Hematopoietic multipotent progenitor cell treated with erythropoietin and hydrocortisone succinate and interleukin-3 and kit ligand, for 15 days (in vitro differentiated cells): ENCODE data around the gene TECTA.
"Not testable (repeated sequence)": the region's sequence is repeated elsewhere in the genome, so short reads cannot be mapped to it uniquely, and the experiment has no call there.

ENCODE experiments used
- DNase-seq: peaks from one replicate; pipeline ENCODE4 v3.0.0-alpha.2; 2015; ENCODE audit warnings: low spot score

Gene TECTA

GRCh38 chr11:121231576-121232278 is 130.7 kb downstream of the TECTA start:
- DNase-seq: no peak

DNA sequence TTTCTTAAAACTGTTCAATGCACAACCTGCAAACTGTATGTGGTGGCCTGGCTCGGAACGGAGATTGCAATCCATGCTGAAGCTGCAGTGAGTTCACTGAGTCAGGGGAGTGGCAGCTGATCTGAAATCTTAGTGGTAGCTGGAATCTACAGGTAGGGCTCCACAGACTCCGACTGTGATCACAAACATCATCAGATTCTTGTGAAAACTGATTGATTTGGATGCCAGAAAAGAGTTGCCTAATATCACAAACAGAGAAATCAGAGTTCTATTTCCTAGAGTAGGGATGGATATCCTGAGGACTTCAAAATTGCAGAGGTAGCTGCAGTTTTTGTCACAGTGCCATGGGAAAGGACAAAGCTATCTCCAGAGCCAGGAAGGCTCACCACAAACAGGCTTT is 134.0 kb downstream of the TECTA start:
- DNase-seq: no peak

DNA sequence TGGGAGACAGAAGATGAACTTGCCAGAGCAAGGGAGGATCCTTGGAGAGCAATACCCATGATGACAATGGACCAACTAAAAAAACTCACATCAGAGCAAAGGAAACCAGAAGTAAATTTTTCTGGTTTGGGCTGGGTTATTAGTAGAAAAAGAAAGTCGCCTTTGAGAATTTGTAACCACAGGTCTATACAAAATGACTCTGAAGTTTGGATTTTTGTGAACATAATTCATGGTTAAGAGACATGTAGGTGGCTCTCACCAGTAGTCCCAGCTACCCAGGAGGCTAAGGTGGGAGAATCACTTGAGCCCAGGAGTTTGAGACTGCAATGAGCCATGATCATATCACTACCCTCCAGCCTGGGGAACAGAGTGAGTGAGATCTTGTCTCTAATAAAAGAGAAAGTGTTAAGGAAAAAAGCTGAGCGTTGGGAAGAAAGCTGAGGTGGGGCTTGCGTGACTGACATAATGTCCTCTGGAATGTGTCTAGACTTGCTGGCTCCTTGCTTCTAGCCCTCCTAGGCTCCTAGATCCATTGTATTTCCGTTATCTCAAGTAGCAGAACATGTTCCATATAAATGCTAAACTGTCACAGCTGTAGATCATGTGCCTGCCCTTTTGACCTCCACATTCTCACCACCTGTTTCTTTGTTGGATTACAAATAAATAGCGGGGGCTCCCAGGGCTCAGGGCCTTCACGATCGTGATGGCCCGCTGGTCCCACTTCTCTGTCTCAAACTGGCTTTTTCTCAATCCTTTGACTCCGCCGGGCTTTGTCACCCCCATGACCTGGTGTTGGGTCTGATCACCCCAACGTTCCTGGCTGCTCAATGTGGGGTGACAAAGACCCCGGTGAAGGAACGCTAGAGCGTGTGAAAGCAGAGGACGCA is 135.3 kb downstream of the TECTA start:
- DNase-seq: no peak

DNA sequence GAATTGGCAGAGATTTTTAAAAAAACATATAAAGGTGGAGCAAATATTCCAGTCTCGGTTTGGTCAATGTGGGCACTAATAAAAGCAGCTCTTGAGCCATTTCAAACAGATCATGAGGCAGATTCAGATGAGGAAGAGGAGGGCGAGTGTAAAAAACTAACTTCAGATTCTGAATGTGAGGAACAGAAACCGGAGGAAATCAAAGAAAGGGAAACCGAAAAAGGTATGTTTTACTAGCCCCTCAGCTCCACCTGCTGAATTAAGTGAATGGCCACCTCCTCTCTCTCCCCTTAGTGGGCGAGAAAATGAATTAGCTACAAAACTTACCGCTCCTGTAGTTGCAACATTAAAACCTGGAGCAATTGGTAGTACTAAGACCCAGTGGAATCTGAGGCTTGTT is 136.2 kb downstream of the TECTA start:
- DNase-seq: not testable (repeated sequence)

DNA sequence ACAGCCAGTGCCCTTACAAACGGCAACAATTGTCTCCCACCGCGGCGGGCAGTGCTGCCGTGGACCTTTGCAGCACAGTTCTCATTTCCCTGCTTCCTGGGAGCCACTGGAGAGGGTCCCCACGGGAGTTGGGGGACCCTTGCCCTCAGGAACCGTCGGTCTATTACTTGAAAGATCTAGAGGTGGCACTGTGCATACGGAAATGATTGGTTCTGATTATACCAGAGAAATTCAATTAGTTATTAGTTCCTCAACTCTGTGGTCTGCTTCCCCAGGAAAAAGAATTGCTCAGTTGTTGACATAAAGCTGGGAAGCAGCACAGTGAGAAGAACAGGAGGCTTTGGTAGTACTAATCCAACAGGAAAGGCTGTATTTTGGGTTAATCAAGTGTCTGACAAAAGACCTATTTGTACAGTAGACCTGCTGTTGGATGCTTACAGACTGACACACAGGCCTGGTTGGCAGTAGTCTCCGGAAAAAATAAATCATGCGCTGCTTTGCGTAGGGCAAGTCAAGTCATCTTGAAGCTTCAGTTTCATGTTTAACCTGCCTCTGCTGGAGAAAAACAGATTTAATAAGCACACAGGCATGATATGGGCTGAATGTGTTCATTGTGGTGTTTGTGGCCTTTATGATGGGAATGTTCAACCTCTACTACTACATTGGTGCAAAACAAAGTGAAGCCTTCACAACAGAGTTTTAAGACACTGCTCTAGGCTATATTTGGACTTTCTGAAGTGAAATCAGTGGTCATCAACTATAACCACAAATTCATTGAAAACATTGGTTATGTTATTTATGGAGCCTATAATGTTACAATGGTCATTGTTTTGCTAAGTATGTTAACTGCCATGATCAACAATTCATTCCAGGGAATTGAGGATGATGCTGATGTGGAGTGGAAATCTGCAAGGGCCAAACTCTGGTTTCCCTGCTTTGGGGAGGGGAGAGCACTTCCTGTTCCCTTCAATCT is 136.9 kb downstream of the TECTA start:
- no peak for DNase-seq

DNA sequence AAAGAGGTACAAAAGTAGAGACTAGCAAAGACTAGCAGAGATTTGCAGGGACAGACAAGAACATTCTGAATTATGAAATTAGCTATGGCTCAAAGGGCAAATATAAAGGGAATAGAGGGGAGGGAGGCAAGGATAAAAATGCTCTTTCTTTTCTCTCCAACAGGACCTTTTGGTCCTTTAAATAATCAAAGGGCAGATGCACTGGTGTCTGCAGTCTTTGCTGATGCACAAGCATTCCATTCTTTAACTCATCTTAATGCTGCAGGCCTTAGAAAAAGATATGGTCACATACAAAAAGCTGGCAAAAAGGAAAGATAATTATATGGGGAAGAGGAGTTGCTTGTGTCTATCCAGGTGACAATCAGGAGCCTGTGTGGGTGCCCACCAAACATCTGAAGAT is 137.9 kb downstream of the TECTA start:
- no peak for DNase-seq

DNA sequence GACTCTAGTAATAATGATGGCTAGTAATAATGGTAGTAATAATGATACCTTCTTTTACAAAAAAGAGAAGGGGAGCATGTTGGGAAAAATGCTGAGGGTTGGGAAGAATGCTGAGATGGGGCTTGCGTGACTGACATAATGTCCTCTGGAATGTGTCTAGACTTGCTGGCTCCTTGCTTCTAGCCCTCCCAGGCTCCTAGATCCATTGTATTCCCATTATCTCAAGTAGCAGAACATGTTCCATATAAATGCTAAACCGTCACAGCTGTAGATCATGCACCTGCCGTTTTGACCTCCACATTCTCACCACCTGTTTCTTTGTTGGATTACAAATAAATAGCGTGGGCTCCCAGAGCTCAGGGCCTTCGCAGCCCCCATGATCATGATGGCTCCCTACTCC is 139.0 kb downstream of the TECTA start:
- not testable (repeated sequence) for DNase-seq

GRCh38 chr11:121240650-121241303 is 139.7 kb downstream of the TECTA start:
- DNase-seq: no peak
